HG02571 (cell line): Measurements from ENCODE around the gene LDLRAD1.
"Not testable (repeated sequence)": the region's sequence is repeated elsewhere in the genome, so short reads cannot be mapped to it uniquely, and the experiment has no call there.

Source experiments
- ATAC-seq: cut with Tn5 transposase; IDR thresholded peaks from one replicate; pipeline ENCODE4 v1.9.1; 2021; ENCODE audit warnings: mild to moderate bottlenecking, moderate library complexity; ENCODE audit not compliant: unreplicated experiment

LDLRAD1 gene

GRCh38 chr1:53994516-53994915 lies 23.5 kb downstream of the LDLRAD1 start:
- not testable (repeated sequence) for ATAC-seq

GRCh38 chr1:53992085-53992874 lies 25.7 kb downstream of the LDLRAD1 start:
- no peak for ATAC-seq

- no peak for ATAC-seq
Observed at GRCh38 chr1:53987880-53988279, 30.1 kb downstream of the LDLRAD1 start.

- no peak for ATAC-seq
Observed at GRCh38 chr1:53986458-53986857, 31.5 kb downstream of the LDLRAD1 start.

- no peak for ATAC-seq
Observed at GRCh38 chr1:53984726-53985125, 33.3 kb downstream of the LDLRAD1 start.

GRCh38 chr1:53982763-53983104 lies 35.3 kb downstream of the LDLRAD1 start:
- ATAC-seq, result no peak

- ATAC-seq, result no peak
Observed at GRCh38 chr1:53982034-53982762, 35.8 kb downstream of the LDLRAD1 start.

- no peak for ATAC-seq
Observed at GRCh38 chr1:53981220-53981619, 36.8 kb downstream of the LDLRAD1 start.

- no peak for ATAC-seq
Observed at GRCh38 chr1:53979712-53980450, 38.1 kb downstream of the LDLRAD1 start.

GRCh38 chr1:53975861-53976260 lies 42.1 kb downstream of the LDLRAD1 start:
- ATAC-seq, result no peak

- ATAC-seq, result no peak
Observed at GRCh38 chr1:53971718-53972117, 46.3 kb downstream of the LDLRAD1 start.

- not testable (repeated sequence) for ATAC-seq
Observed at GRCh38 chr1:53969323-53969722, 48.7 kb downstream of the LDLRAD1 start.

GRCh38 chr1:53968125-53968513 lies 49.9 kb downstream of the LDLRAD1 start:
- ATAC-seq, result no peak

- ATAC-seq, result no peak
Observed at GRCh38 chr1:53967409-53968124, 50.4 kb downstream of the LDLRAD1 start.

- ATAC-seq, result no peak
Observed at GRCh38 chr1:53966794-53967193, 51.2 kb downstream of the LDLRAD1 start.

GRCh38 chr1:53964109-53964508 lies 53.9 kb downstream of the LDLRAD1 start:
- no peak for ATAC-seq

- no peak for ATAC-seq
Observed at GRCh38 chr1:53963460-53963859, 54.5 kb downstream of the LDLRAD1 start.

- no peak for ATAC-seq
Observed at GRCh38 chr1:53962395-53962794, 55.6 kb downstream of the LDLRAD1 start.

GRCh38 chr1:53959664-53960250 lies 58.2 kb downstream of the LDLRAD1 start:
- no peak for ATAC-seq
